Mesenchymal stem cell (in vitro differentiated cells and primary cell): ENCODE data around the gene DNAJC15.

Experiments
- DNase-seq: peaks from one replicate; pipeline ENCODE4 v3.0.0-alpha.2; 2013
- H2AFZ ChIP-seq: one replicate; pipeline ENCODE4 v1.6.1; 2013; ENCODE audit warnings: low read depth, mild to moderate bottlenecking, control low read depth, inconsistent platforms, low read length, moderate library complexity
- H2AK5ac ChIP-seq: 2 replicates; pipeline ENCODE4 v1.6.1; 2013; ENCODE audit warnings: low read length, moderate library complexity, mild to moderate bottlenecking, inconsistent platforms; ENCODE audit not compliant: severe bottlenecking
- H2BK120ac ChIP-seq: one replicate; pipeline ENCODE4 v1.6.1; 2013; ENCODE audit warnings: low read depth, mild to moderate bottlenecking, inconsistent platforms, low read length, moderate library complexity
- H2BK12ac ChIP-seq, 2 experiments: one replicate each; pipeline ENCODE4 v1.6.1; 2013; ENCODE audit warnings: inconsistent platforms in 2 of 2, low read length in 2 of 2, mild to moderate bottlenecking in 2 of 2, moderate library complexity in 2 of 2, control low read depth in 1 of 2
- H2BK15ac ChIP-seq: one replicate; pipeline ENCODE4 v1.6.1; 2013; ENCODE audit warnings: mild to moderate bottlenecking, low read depth, inconsistent platforms; ENCODE audit not compliant: poor library complexity, severe bottlenecking
- H2BK5ac ChIP-seq: 2 replicates; pipeline ENCODE4 v1.6.1; 2013; ENCODE audit warnings: low read depth, mild to moderate bottlenecking, low read length, control low read depth, inconsistent platforms; ENCODE audit not compliant: poor library complexity, severe bottlenecking
- H3K14ac ChIP-seq, 2 experiments: one replicate each; pipeline ENCODE4 v1.6.1; 2013; ENCODE audit warnings: inconsistent platforms in 2 of 2, low read length in 2 of 2, control low read depth in 1 of 2, mild to moderate bottlenecking in 1 of 2, moderate library complexity in 1 of 2
- H3K18ac ChIP-seq, 2 experiments: one replicate each; pipeline ENCODE4 v1.6.1; 2013; ENCODE audit warnings: inconsistent platforms in 2 of 2, low read length in 2 of 2, control low read depth in 1 of 2, low read depth in 1 of 2, mild to moderate bottlenecking in 1 of 2
- H3K23ac ChIP-seq, 2 experiments: one replicate each; pipeline ENCODE4 v1.6.1; 2013; ENCODE audit warnings: inconsistent platforms in 2 of 2, low read length in 2 of 2, mild to moderate bottlenecking in 2 of 2, moderate library complexity in 2 of 2, control low read depth in 1 of 2
- H3K27ac ChIP-seq: 2 replicates; pipeline ENCODE4 v1.5.1; 2013; ENCODE audit warnings: mild to moderate bottlenecking, moderate library complexity, low read length, control low read depth, inconsistent platforms; ENCODE audit not compliant: poor library complexity, severe bottlenecking
- H3K27me3 ChIP-seq, 2 experiments: 2 replicates each; pipeline versions ENCODE4 v1.6.1 to v1.7.0; 2013; ENCODE audit warnings: low read length in 2 of 2, mild to moderate bottlenecking in 2 of 2, moderate library complexity in 2 of 2, control low read depth in 1 of 2, inconsistent platforms in 1 of 2; ENCODE audit not compliant: control insufficient read depth in 1 of 2, insufficient read depth in 1 of 2
- H3K36me3 ChIP-seq, 2 experiments: 2 replicates each; pipeline versions ENCODE4 v1.6.1 to v1.7.0; 2013; ENCODE audit warnings: low read length in 2 of 2, control low read depth in 1 of 2, inconsistent platforms in 1 of 2, low read depth in 1 of 2, mild to moderate bottlenecking in 1 of 2; ENCODE audit not compliant: insufficient read depth in 2 of 2, control insufficient read depth in 1 of 2
- H3K4ac ChIP-seq, 2 experiments: one replicate each; pipeline ENCODE4 v1.6.1; 2013; ENCODE audit warnings: inconsistent platforms in 2 of 2, low read length in 2 of 2, mild to moderate bottlenecking in 2 of 2, moderate library complexity in 2 of 2, control low read depth in 1 of 2, low read depth in 1 of 2
- H3K4me1 ChIP-seq: 2 replicates; pipeline ENCODE4 v1.6.1; 2013; ENCODE audit warnings: low read depth, low read length, control low read depth; ENCODE audit not compliant: control insufficient read depth, insufficient read depth
- H3K4me2 ChIP-seq: 2 replicates; pipeline ENCODE4 v1.6.1; 2013; ENCODE audit warnings: low read length, mild to moderate bottlenecking, inconsistent platforms; ENCODE audit not compliant: poor library complexity, severe bottlenecking
- H3K4me3 ChIP-seq, 2 experiments: 2 replicates each; pipeline versions ENCODE4 v1.5.1 to v1.7.0; 2013; ENCODE audit warnings: low read length in 2 of 2, mild to moderate bottlenecking in 2 of 2, control low read depth in 1 of 2, low read depth in 1 of 2; ENCODE audit not compliant: insufficient read depth in 1 of 2
- H3K79me1 ChIP-seq: replicated peaks from 2 replicates; pipeline ENCODE4 v1.6.1; 2013; ENCODE audit warnings: mild to moderate bottlenecking, control low read depth, low read length, inconsistent platforms; ENCODE audit not compliant: poor library complexity, severe bottlenecking
- H3K9ac ChIP-seq: 2 replicates; pipeline ENCODE4 v1.7.0; 2013; ENCODE audit warnings: mild to moderate bottlenecking, low read length, moderate library complexity
- H3K9me3 ChIP-seq: 2 replicates; pipeline ENCODE4 v1.7.0; 2013; ENCODE audit warnings: mild to moderate bottlenecking, low read length; ENCODE audit not compliant: control insufficient read depth
- H4K8ac ChIP-seq: one replicate; pipeline ENCODE4 v1.6.1; 2013; ENCODE audit warnings: inconsistent platforms, mild to moderate bottlenecking, low read length, moderate library complexity
- H4K91ac ChIP-seq: one replicate; pipeline ENCODE4 v1.6.1; 2013; ENCODE audit warnings: mild to moderate bottlenecking, low read length, inconsistent platforms
- WGBS: methylation state at CpG from one replicate; pipeline ENCODE4 v1.1.7; 2013; ENCODE audit warnings: mixed read lengths; 5-methylcytosine and 5-hydroxymethylcytosine counted together

The DNAJC15 gene

DNA sequence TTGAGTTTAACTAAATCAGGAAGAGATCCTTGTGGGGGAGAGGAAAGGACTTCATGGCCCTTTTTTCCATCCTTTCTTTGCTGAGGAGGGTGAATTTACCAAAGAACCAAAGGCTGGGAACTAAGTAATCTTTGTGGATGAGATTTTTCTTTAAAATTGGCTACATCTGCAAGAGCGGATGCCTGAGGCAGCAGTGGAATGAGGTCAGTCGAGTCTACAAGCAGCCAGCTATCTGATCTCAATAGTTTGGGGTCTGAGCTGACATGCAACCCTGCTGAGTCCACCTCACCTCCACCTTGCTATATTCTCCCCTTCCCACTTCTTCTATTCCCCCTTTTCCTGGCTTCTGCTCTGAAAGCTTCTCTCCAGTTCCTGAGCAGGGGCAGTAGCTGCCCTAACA lies 3.6 kb upstream of the DNAJC15 start:
- no peaks in the 10 kb centered on the region for H3K36me3 ChIP-seq
- no peak overlapping the region for H2BK12ac ChIP-seq
- H3K4ac ChIP-seq: no peak overlapping the region
- WGBS: 79% methylated on average over 2 of the region's 2 CpGs
- H3K27ac ChIP-seq: no peak overlapping the region
- H3K14ac ChIP-seq: no peak overlapping the region
- no peaks in the 10 kb centered on the region for H3K9me3 ChIP-seq
- no peak overlapping the region for H2AFZ ChIP-seq
- no peak overlapping the region for H2AK5ac ChIP-seq
- no peak overlapping the region for H4K8ac ChIP-seq
- H2BK120ac ChIP-seq: no peak overlapping the region
- no peaks in the 10 kb centered on the region for H3K4me1 ChIP-seq
- H3K23ac ChIP-seq: no peak overlapping the region
- H4K91ac ChIP-seq: no peak overlapping the region
- no peak overlapping the region for H3K4me3 ChIP-seq
- H2BK15ac ChIP-seq: no peak overlapping the region
- H3K79me1 ChIP-seq: no peaks in the 10 kb centered on the region
- H3K9ac ChIP-seq: no peak overlapping the region
- no peak for DNase-seq
- no peak overlapping the region for H2BK5ac ChIP-seq
- peak overlapping the region in 1 of 2 experiments; percentile 41 for H3K18ac ChIP-seq
- no peaks in the 10 kb centered on the region for H3K27me3 ChIP-seq
- no peak overlapping the region for H3K4me2 ChIP-seq

DNA sequence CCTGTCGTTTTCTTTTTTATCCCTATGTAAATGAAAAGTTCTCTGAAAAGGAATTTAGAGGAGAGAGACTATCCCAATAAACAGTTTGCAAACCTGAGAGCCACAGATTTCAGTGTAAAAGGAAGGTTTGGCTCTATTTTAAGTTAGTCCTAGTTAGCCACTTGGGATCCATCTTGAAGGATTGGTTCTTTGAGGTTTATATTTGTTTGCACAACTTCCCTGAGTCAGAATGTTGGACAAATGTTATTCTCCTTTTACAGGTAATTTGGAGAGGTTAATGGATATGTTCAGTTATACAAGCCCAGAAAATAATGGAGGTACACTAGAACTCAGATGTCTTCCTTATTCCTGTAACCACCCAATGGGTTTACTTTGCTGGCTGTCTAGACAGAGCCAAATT lies 2.6 kb upstream of the DNAJC15 start:
- H2AK5ac ChIP-seq: no peak overlapping the region
- no peak overlapping the region for H4K91ac ChIP-seq
- H3K27me3 ChIP-seq: no peaks in the 10 kb centered on the region
- H3K9ac ChIP-seq: no peak overlapping the region
- H3K79me1 ChIP-seq: no peaks in the 10 kb centered on the region
- no peak overlapping the region for H2BK15ac ChIP-seq
- H3K4me3 ChIP-seq: no peak overlapping the region
- no peak overlapping the region for H3K23ac ChIP-seq
- H2BK5ac ChIP-seq: no peak overlapping the region
- no peak overlapping the region for H2BK12ac ChIP-seq
- no peak overlapping the region for H2BK120ac ChIP-seq
- no peak overlapping the region for H3K4me2 ChIP-seq
- no peak overlapping the region for H3K14ac ChIP-seq
- DNase-seq: no peak
- H4K8ac ChIP-seq: no peak overlapping the region
- no CpG with 5 or more reads among the region's 1 CpG for WGBS
- no peaks in the 10 kb centered on the region for H3K9me3 ChIP-seq
- no peak overlapping the region for H3K4ac ChIP-seq
- H3K4me1 ChIP-seq: no peaks in the 10 kb centered on the region
- H3K18ac ChIP-seq: no peak overlapping the region
- no peak overlapping the region for H2AFZ ChIP-seq
- no peaks in the 10 kb centered on the region for H3K36me3 ChIP-seq
- no peak overlapping the region for H3K27ac ChIP-seq

DNA sequence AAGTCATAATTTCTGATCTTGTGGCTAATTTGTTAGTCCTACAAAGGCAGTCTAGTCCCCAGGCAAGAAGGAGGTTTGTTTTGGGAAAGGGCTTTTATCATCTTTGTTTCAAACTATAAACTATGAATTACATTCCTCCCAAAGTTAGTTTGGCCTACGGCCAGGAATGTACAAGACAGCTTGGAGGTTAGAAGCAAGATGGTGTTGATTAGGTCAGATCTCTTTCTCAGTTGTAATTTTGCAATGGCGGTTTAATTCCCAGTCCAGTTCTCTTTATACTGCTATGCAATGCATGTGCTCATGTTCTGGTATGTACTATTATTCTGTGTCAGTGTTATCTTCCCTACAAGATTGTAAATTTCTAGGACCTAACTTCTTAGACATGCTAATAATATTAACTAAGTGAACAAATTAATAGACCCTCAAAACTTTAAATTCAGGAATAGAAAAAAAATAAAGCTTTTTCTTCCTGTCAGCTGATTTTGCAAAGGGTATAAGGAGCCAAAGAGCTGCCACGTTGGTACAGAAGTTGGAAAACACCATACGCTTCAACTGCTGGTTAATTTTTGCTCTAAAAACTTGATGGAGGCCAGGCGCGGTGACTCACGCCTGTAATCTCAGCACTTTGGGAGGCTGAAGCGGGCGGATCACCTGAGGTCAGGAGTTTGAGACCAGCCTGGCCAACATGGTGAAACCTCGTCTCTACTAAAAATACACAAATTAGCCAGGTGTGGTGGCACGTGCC lies 1.3 kb upstream of the DNAJC15 start:
- H3K14ac ChIP-seq: no peak overlapping the region
- H3K23ac ChIP-seq: no peak overlapping the region
- H3K79me1 ChIP-seq: no peaks in the 10 kb centered on the region
- H2BK12ac ChIP-seq: no peak overlapping the region
- no peaks in the 10 kb centered on the region for H3K4me1 ChIP-seq
- H2AFZ ChIP-seq: no peak overlapping the region
- no peak overlapping the region for H2BK15ac ChIP-seq
- WGBS: 97% methylated on average over 9 of the region's 11 CpGs
- no peak for DNase-seq
- no peak overlapping the region for H2BK5ac ChIP-seq
- no peak overlapping the region for H3K9ac ChIP-seq
- H3K4me2 ChIP-seq: no peak overlapping the region
- H3K36me3 ChIP-seq: no peaks in the 10 kb centered on the region
- no peaks in the 10 kb centered on the region for H3K27me3 ChIP-seq
- H3K18ac ChIP-seq: no peak overlapping the region
- H3K4me3 ChIP-seq: no peak overlapping the region
- H2BK120ac ChIP-seq: no peak overlapping the region
- no peak overlapping the region for H2AK5ac ChIP-seq
- no peaks in the 10 kb centered on the region for H3K9me3 ChIP-seq
- H4K91ac ChIP-seq: no peak overlapping the region
- no peak overlapping the region for H4K8ac ChIP-seq
- no peak overlapping the region for H3K4ac ChIP-seq
- H3K27ac ChIP-seq: no peak overlapping the region

DNA sequence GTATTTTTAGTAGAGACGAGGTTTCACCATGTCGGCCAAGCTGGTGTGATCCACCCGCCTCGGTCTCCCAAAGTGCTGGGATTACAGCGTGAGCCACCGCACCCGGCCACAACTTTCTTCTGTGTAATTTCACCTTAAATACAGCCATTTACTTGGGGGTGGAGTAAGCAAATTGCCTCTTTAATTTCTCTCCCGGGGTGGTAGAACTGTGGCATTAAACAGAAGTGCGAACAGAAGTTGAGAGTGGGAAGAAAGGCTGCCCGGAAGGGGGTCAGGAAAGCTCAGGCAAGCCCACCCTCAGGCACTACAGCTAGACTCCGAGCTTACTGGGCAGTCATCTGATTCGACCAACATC lies 475 bp upstream of the DNAJC15 start:
- H4K91ac ChIP-seq: no peak overlapping the region
- H2AFZ ChIP-seq: no peak overlapping the region
- no peak overlapping the region for H3K27ac ChIP-seq
- 94% methylated on average over 7 of the region's 12 CpGs for WGBS
- no peak overlapping the region for H4K8ac ChIP-seq
- no peak overlapping the region for H2BK120ac ChIP-seq
- no peak overlapping the region for H2BK15ac ChIP-seq
- H3K4me3 ChIP-seq: peak overlapping the region in 1 of 2 experiments; percentile 91
- H3K18ac ChIP-seq: no peak overlapping the region
- no peak overlapping the region for H2AK5ac ChIP-seq
- H3K79me1 ChIP-seq: no peaks in the 10 kb centered on the region
- no peak overlapping the region for H2BK5ac ChIP-seq
- H3K4me1 ChIP-seq: no peaks in the 10 kb centered on the region
- H3K9ac ChIP-seq: peak overlapping the region; percentile 93
- no peak overlapping the region for H3K23ac ChIP-seq
- no peak overlapping the region for H3K4ac ChIP-seq
- H3K27me3 ChIP-seq: no peaks in the 10 kb centered on the region
- no peak overlapping the region for H2BK12ac ChIP-seq
- H3K14ac ChIP-seq: no peak overlapping the region
- DNase-seq: no peak
- peaks cover 0 to 3% of the 10 kb centered on the region in 2 experiments for H3K36me3 ChIP-seq
- no peak overlapping the region for H3K4me2 ChIP-seq
- H3K9me3 ChIP-seq: no peaks in the 10 kb centered on the region
